Left ventricle myocardium superior (tissue), 1 donor: ENCODE measurements around the gene LTK. TPM values are rescaled to one million over a fixed set of nuclear protein-coding genes. Genes with fewer than 3 reads are reported as not detected.

ENCODE experiments used
- ATAC-seq: fragments of 200-7000 bp; cut with Tn5 transposase; one replicate; pipeline ENCODE4 v1.9.1; 2020; ENCODE audit warnings: mild to moderate bottlenecking, moderate library complexity
- DNase-seq: peaks from one replicate; pipeline ENCODE4 v3.0.0-alpha.2; 2020
- intact Hi-C: fragments of 100-400 bp; cut with micrococcal nuclease; formaldehyde crosslinking; loops from one replicate; pipeline ENCODE4 v1.11.0; 2022
- total RNA-seq: library from RNA; stranded (reverse); fragmentation: NEBNext Ultra II Directional; extraction: Animal tissue kit (Norgen Biotek cat#: 25700); gene quantifications from one replicate; pipeline ENCODE4 v1.2.1, GENCODE V29; 2021
- donor health status: DM: no; HTN: yes; CAD: no; lungs with severe emphysema.

The LTK gene
- total RNA-seq, 1 donor from 2014 or later = 1.5 TPM

DNA sequence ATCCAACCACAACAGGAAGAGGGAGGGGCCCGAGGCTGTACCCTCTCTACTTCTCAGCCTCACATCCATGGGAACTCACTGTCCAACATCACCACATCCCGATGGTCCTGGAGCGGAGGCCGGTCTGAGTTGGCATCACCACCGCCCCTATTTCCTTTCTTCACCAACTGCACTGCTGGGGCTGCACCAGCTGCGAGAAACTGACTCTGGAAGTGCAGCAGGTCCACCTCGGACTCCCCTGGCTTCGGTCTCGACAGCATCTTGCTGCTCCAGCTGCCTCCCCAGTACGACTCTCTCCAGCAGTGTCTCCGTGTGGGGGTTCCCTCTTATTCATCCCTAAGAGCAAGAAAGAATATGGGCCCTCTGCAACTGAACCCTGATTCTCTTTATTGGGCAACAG is 23.2 kb upstream of the LTK start:
- ATAC-seq = no peak
- DNase-seq = no peak
- intact Hi-C loops = no loop called here

- no peak for ATAC-seq
- DNase-seq = no peak
- intact Hi-C loops = no loop called here
These were observed 21.9 kb upstream of the LTK start for GRCh38 chr15:41535544-41535943.

DNA sequence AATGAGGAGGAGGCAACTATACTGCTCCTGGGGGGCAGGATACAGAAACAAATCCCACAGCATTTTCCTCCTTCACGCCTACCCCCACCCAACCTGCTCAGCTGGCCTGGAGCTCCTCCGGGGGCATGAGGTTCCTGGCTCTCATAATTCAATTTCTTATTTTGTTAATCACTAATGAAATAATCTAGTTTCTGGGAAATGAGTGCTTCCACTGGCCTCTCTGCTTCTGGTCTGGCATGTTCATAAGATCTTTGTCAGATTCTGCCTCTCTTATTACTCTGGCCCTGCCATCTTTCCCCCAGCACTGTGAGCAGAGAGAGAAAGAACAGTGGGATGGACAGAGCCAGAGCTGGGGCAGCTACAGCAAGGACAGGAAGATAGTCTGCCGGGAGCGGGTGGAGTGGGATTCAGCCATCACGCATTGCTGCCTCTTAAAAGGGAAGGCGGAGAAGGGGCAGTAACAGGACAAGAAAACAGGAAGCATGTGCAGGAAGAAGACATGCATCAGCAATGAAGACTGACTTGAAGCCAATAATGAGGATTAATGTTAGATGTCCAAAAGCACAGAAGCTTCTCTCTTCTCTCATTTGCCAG is 16.8 kb upstream of the LTK start:
- DNase-seq (no peak), ATAC-seq (no peak)
- intact Hi-C loops = no loop called here

DNA sequence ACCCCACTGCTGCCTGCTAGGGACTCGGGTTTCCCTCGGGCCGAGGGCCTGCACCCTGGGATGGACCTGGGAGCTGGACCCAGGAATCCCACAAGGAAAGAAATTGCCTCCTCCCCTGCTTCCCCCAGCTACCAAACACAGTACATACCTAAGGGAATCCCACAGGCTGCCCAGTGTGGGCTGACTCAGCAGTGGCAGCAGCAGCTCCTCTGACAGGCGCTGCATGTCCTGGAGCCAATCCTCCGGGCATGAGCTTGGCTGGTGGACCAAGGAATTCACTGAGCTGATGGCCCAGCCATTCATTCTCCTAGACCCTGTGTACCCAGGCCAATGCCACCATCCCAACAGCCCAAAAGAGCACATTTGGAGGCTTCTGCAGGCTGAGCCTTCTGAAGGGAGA is 9.5 kb upstream of the LTK start:
- ATAC-seq (no peak), DNase-seq (no peak)
- intact Hi-C loops = no loop called here

DNA sequence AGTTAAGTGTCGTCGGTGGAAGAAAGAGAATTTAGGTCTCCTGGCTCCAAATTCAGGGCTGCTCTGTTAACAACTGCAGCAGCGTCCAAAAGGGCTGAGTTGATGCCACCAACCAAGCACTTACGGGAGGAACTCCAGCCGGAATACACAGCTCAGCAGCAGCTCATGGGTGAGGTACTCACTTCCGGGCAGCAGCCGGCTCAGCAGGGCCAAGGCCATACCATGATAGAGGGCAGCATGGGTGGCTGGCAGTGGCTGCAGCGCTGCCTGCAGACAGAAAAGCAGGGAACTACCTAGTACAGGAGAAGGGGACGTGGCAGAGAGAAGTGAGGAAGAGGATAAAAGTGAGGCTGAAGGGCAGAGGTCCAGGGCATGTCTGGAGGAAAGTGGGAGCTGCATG is 8.0 kb upstream of the LTK start:
- DNase-seq (no peak), ATAC-seq (no peak)
- intact Hi-C loops = no loop called here

GRCh38 chr15:41520636-41521035 is 7.0 kb upstream of the LTK start:
- ATAC-seq = no peak

DNA sequence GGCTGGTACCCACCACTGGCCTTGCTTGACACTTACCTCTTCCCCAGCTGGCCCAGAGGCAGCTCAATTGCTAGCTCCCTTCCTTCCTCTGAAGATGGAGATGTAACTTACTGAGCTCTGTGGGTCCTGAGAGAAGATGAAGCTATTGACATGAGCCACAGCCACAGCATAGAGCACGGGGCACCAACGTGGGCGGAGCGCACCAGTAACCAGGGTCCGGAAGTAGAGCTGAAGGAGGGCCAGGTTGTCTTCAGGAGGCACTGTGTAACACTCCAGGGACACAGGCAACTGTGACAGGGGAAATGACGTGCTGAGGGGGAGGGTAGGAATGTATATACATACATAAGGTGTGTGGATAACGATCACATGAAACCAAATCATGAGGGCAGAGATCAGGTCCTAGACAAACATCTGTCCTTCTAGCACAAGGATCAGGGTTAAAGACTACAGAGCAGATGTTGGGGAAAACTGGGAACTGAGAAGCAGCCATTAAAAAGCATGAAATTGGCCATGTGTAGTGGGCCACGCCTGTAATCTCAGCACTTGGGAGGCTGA is 4.3 kb upstream of the LTK start:
- intact Hi-C loops = no loop called here
- ATAC-seq (no peak), DNase-seq (no peak)

More at GRCh38 chr15:41520636-41521035, 7.0 kb upstream of the LTK start:
- intact Hi-C loops = no loop called here
- DNase-seq = no peak

GRCh38 chr15:41512940-41513505 is 604 bp downstream of the LTK start:
- ATAC-seq = peak; percentile 46
- peak; percentile 50 for DNase-seq
- intact Hi-C loops = no loop called here

GRCh38 chr15:41512512-41512939 is 1.1 kb downstream of the LTK start:
- no peak for DNase-seq
- ATAC-seq = peak; percentile 11
- intact Hi-C loops = no loop called here

- intact Hi-C loops = no loop called here
- no peak for ATAC-seq
- no peak for DNase-seq
These were observed 1.7 kb downstream of the LTK start for GRCh38 chr15:41511899-41512369.

DNA sequence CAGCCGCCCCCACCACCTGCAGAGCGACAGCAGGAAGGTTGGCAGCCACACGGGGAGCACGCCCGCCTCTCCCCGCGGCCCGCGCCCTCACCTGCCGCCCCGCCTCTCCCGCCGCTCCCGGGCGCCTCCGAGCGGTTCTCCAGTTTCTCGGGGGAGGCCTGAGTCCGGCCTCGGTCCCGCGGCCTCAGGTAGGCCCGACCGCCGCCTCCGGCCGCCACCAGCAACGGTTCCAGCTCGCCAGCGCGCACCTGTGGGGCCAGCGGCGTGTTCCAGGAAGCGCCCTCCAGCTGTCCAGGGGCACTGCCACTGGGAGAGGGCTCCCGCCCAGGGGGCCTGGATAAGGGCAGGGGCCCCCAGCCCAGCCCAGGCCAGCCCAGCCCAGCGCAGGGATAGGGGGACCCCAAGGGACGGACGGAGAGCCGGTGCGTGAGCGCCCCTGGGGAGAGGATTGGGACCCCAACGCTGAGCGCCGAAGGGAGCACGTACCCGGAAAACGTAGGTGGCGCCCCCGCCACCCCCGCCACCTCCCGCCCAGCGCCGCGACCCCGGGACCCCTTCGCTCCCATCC is 2.2 kb downstream of the LTK start:
- DNase-seq = no peak
- ATAC-seq = no peak
- intact Hi-C loops = no loop called here

DNA sequence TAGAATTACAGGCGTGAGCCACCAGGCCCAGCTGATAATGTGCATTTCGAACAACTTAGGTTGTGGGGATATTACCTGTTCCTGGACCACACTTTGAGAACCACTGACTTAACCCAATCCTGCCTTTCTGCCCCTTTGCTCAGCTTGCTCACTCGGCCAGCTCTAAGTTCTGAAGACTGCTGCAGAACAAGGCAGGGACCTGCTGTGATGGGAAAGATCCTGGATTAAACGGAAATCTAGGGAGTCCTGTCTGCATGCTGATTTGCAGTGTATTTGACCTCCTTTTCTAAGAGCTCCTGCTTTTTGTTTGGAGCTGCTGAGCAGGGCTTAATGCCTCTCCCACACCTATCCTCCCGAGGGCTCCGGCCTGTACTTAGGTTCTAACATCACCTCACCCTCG is 2.9 kb downstream of the LTK start:
- no peak for DNase-seq
- intact Hi-C loops = no loop called here

GRCh38 chr15:41507820-41508290 is 5.8 kb downstream of the LTK start:
- peak; percentile 68 for DNase-seq
- peak; percentile 75 for ATAC-seq
- intact Hi-C loops = no loop called here

More for the DNA sequence above, 2.9 kb downstream of the LTK start:
- ATAC-seq = no peak

- DNase-seq (no peak), ATAC-seq (no peak)
- intact Hi-C loops = no loop called here
These were observed 6.8 kb downstream of the LTK start for GRCh38 chr15:41506796-41507341.

DNA sequence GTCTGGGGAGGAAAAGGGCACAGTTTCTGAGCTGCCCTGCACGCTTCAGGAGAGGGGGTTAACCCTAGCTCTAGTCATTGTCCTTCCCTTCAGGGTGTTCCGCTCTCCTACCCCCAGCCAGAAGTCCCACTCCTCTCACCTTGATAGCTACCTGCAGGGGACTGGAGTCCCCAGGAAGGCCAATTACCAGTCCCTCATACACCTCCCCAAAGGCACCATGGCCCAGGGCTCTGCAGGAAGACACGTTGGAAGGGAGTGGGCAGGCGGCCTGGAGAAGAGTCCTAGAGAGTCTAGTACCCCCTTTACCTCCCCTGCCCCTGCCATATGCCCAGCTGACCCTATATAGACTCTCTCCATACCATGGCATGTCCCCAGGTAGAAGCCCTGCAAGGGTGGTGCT is 7.9 kb downstream of the LTK start:
- ATAC-seq = no peak
- DNase-seq = no peak
- intact Hi-C loops = no loop called here

- ATAC-seq = no peak
- intact Hi-C loops = no loop called here
- DNase-seq = no peak
These were observed 8.7 kb downstream of the LTK start for GRCh38 chr15:41504751-41505492.

DNA sequence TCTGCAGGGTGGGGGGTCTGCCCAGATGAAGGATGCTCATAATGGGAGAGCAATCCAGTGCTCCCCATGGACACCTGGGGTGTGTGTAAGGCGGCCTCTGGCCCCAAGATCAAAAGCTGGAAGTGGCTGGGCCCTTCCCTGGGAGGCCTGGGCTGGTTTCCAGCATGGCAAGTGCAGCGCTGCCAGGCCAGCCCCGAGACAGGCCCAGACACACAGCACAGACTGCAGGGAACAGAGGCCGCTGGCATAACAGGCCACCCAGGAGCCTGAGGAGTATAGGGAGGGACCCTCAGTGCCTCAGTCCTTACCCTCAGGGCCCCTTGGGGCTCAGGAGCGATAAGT is 10.0 kb downstream of the LTK start:
- no peak for ATAC-seq
- DNase-seq = no peak
- intact Hi-C loops = no loop called here

- intact Hi-C loops = no loop called here
- ATAC-seq = no peak
- no peak for DNase-seq
These were observed 10.6 kb downstream of the LTK start for GRCh38 chr15:41502795-41503668.
